ENCODE measurements around the gene EVA1A. TPM values are rescaled to one million over a fixed set of nuclear protein-coding genes. Genes with fewer than 3 reads are reported as not detected.

EVA1A gene
- polyA plus RNA-seq, 3 donors, result not detected

DNA sequence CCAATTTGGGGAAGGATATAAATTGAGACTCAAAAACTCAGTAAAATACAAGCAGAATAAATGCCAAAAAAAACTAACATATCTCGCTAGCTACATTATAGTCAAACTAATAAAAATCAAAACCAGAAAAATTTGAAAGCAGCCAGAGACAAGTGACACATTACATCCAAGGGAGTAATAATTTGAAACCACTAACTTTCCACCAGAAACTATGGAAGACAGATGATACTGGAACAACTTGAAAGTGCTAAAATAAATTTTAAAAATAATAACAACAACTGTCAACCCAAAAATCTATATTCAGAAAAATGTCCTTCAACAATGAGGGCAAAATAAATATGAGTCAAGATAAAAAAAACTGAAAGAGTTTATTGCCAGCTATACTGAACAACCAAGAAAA, 110.7 kb downstream of the EVA1A start:
- no peak for TF ChIP-seq CTCF (IDR thresholded peaks at IDR 0.05)
- H3K27me3 Mint-ChIP-seq (ENCODE audit: low read depth in 3 of 3), result no peaks in the 10 kb centered on the region
- DNase-seq, result no peak
- no peak overlapping the region for H3K4me3 Mint-ChIP-seq
- H3K36me3 Mint-ChIP-seq, result no peaks in the 10 kb centered on the region
- no peaks in the 10 kb centered on the region for H3K36me3 ChIP-seq (replicated peaks in 1 of 2; ENCODE audit: control insufficient read depth in 1 of 2, insufficient read depth in 2 of 2, low read length in 2 of 2)
- no peaks in the 10 kb centered on the region for H3K4me1 Mint-ChIP-seq
- no peaks in the 10 kb centered on the region for H3K27me3 ChIP-seq (ENCODE audit: control insufficient read depth in 2 of 2, insufficient read depth in 2 of 2, low read length in 2 of 2)
- intact Hi-C loops (cut with micrococcal nuclease), result no loop called here
- H3K4me1 ChIP-seq (ENCODE audit: control insufficient read depth in 1 of 2, insufficient read depth in 2 of 2, low read length in 2 of 2), result no peaks in the 10 kb centered on the region
- no peak overlapping the region for H3K27ac ChIP-seq (ENCODE audit: low read depth in 1 of 2, low read length in 2 of 2)
- no peak overlapping the region for H3K4me2 ChIP-seq (replicated peaks; ENCODE audit: extremely low read depth, low read length, poor library complexity, severe bottlenecking)
- no peak overlapping the region for H2AFZ ChIP-seq (ENCODE audit: insufficient read depth, low read depth, low read length, poor library complexity, severe bottlenecking)
- H3K9ac ChIP-seq (ENCODE audit: insufficient read depth, low read length, poor library complexity, severe bottlenecking), result no peak overlapping the region
- H3K9me3 ChIP-seq (replicated peaks in 1 of 2; ENCODE audit: control insufficient read depth in 1 of 2, insufficient read depth in 1 of 2, low read length in 2 of 2), result peaks cover 0 to 8% of the 10 kb centered on the region in 2 donors
- WGBS (ENCODE audit: insufficient coverage), result no CpG with 5 or more reads among the region's 1 CpG
- no peaks in the 10 kb centered on the region for H4K20me1 ChIP-seq (ENCODE audit: insufficient read depth, low read length)
- no peaks in the 10 kb centered on the region for H3K79me2 ChIP-seq (ENCODE audit: insufficient read depth, low read length)
- no peak overlapping the region for H3K4me3 ChIP-seq (replicated peaks in 1 of 3; ENCODE audit: low read depth in 2 of 3, low read length in 3 of 3)
- H3K9me3 Mint-ChIP-seq, result peaks cover 0 to 16% (median 6%) of the 10 kb centered on the region in 7 donors
- no peak overlapping the region for H3K27ac Mint-ChIP-seq

DNA sequence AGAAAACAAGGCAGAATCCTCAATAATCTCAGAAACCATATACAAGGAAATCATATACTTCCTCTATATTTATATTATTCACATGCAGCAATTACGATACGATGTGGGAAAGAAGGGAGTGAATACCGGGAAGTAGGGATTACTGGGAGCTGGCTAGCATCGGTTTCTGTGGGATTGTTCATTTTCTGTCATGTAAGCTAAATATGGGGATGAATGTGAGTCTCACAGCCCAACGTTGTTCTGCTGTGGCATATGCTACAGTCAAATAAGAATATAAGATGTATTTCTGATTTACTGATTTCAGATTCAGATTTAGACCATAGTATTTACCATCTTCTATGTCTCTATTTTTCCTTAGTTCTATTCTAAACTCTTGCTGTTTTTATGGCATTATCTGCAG, 113.6 kb downstream of the EVA1A start:
- H3K9ac ChIP-seq (ENCODE audit: insufficient read depth, low read length, poor library complexity, severe bottlenecking), result no peak overlapping the region
- Mint-ChIP-seq H3K4me1 (no peaks in the 10 kb centered on the region), H3K27ac (no peak overlapping the region), H3K4me3 (no peak overlapping the region), H3K9me3 (peaks cover 3 to 16% (median 7%) of the 10 kb centered on the region in 7 donors), H3K36me3 (no peaks in the 10 kb centered on the region), H3K27me3 (ENCODE audit: low read depth in 3 of 3) (no peaks in the 10 kb centered on the region)
- no peak overlapping the region for H2AFZ ChIP-seq (ENCODE audit: insufficient read depth, low read depth, low read length, poor library complexity, severe bottlenecking)
- H3K79me2 ChIP-seq (ENCODE audit: insufficient read depth, low read length), result no peaks in the 10 kb centered on the region
- H3K4me3 ChIP-seq (replicated peaks in 1 of 3; ENCODE audit: low read depth in 2 of 3, low read length in 3 of 3), result no peak overlapping the region
- no peaks in the 10 kb centered on the region for H3K4me1 ChIP-seq (ENCODE audit: control insufficient read depth in 1 of 2, insufficient read depth in 2 of 2, low read length in 2 of 2)
- no peak for TF ChIP-seq CTCF (IDR thresholded peaks at IDR 0.05)
- no peaks in the 10 kb centered on the region for H3K36me3 ChIP-seq (replicated peaks in 1 of 2; ENCODE audit: control insufficient read depth in 1 of 2, insufficient read depth in 2 of 2, low read length in 2 of 2)
- H3K27me3 ChIP-seq (ENCODE audit: control insufficient read depth in 2 of 2, insufficient read depth in 2 of 2, low read length in 2 of 2), result no peaks in the 10 kb centered on the region
- H4K20me1 ChIP-seq (ENCODE audit: insufficient read depth, low read length), result no peaks in the 10 kb centered on the region
- H3K27ac ChIP-seq (ENCODE audit: low read depth in 1 of 2, low read length in 2 of 2), result no peak overlapping the region
- DNase-seq, result no peak
- H3K9me3 ChIP-seq (replicated peaks in 1 of 2; ENCODE audit: control insufficient read depth in 1 of 2, insufficient read depth in 1 of 2, low read length in 2 of 2), result peaks cover 0 to 8% of the 10 kb centered on the region in 2 donors
- intact Hi-C loops (cut with micrococcal nuclease), result no loop called here
- 95% methylated on average over 4 of the region's 5 CpGs for WGBS (ENCODE audit: insufficient coverage)
- no peak overlapping the region for H3K4me2 ChIP-seq (replicated peaks; ENCODE audit: extremely low read depth, low read length, poor library complexity, severe bottlenecking)

Small RNAs within 50 kb of the gene (small RNA-seq; reads per million reads assigned to genes)
- not detected for gene RF01233 (ENCODE audit: insufficient read length, low read depth)

Other genes starting within 250 kb of the EVA1A start
- 10 to 100 TPM in 2 of 3 donors, 1 to 10 TPM in 1; 4.5 to 25.0 (median 25.0) TPM for gene MRPL19, start 85.8 kb upstream of the EVA1A start, polyA plus RNA-seq
- gene GCFC2, start 150.0 kb upstream of the EVA1A start, polyA plus RNA-seq, result 10 to 100 TPM in 1 of 3 donors, 1 to 10 TPM in 2; 5.5 to 10.9 (median 9.0) TPM

Data from CD14-positive monocyte (primary cell).